HepG2 (cell line): Measurements from ENCODE around the gene VAC14. TPM values are rescaled to one million over a fixed set of nuclear protein-coding genes. Genes with fewer than 3 reads are reported as not detected.

Source experiments
- ARHGAP35 ChIP-seq: sonication (generic); formaldehyde crosslinking; IDR thresholded peaks from 2 replicates; pipeline ENCODE4 v1.9.0; 2022; ENCODE audit warnings: mild to moderate bottlenecking, inconsistent platforms, moderate library complexity, missing genetic modification reagents, borderline replicate concordance
- BCL6 ChIP-seq: IDR thresholded peaks from 2 replicates; pipeline ENCODE4 v1.6.1; 2016; ENCODE audit warnings: missing genetic modification reagents, missing compliant biosample characterization
- CCDC6 ChIP-seq: sonication (generic); formaldehyde crosslinking; IDR thresholded peaks from 2 replicates; pipeline ENCODE4 v1.8.1; 2022; ENCODE audit warnings: mild to moderate bottlenecking, missing genetic modification reagents, moderate library complexity
- CEBPG ChIP-seq: IDR thresholded peaks from 2 replicates; pipeline ENCODE4 v1.6.1; 2016
- EEA1 ChIP-seq: sonication (generic); formaldehyde crosslinking; IDR thresholded peaks from 2 replicates; pipeline ENCODE4 v1.5.1; 2020; ENCODE audit warnings: mild to moderate bottlenecking, missing genetic modification reagents, borderline replicate concordance
- FIP1L1 ChIP-seq: fragments of 200-400 bp; formaldehyde crosslinking; IDR thresholded peaks from 2 replicates; pipeline ENCODE4 v1.6.1; 2018; ENCODE audit warnings: low read depth, mild to moderate bottlenecking, low read length, moderate library complexity, borderline replicate concordance; ENCODE audit not compliant: insufficient read depth
- JUNB ChIP-seq: sonication (generic); formaldehyde crosslinking; IDR thresholded peaks from 2 replicates; pipeline ENCODE4 v1.8.0; 2022; ENCODE audit warnings: missing genetic modification reagents, mild to moderate bottlenecking, borderline replicate concordance
- KMT2A ChIP-seq: sonication (generic); formaldehyde crosslinking; IDR thresholded peaks from 2 replicates; pipeline ENCODE4 v1.4.0; 2020; ENCODE audit warnings: missing genetic modification reagents
- ONECUT2 ChIP-seq: sonication (generic); formaldehyde crosslinking; IDR thresholded peaks from 2 replicates; pipeline ENCODE4 v1.4.0; 2020; ENCODE audit warnings: missing genetic modification reagents
- RFX5 ChIP-seq: IDR thresholded peaks from 2 replicates; pipeline ENCODE4 v1.6.1; 2011; ENCODE audit warnings: low read depth, low read length, improper control_type of control experiment
- TARDBP ChIP-seq: sonication (generic); formaldehyde crosslinking; IDR thresholded peaks from 2 replicates; pipeline ENCODE4 v1.8.0; 2022; ENCODE audit warnings: mild to moderate bottlenecking, missing genetic modification reagents
- TRIM24 ChIP-seq: sonication (generic); formaldehyde crosslinking; IDR thresholded peaks from 2 replicates; pipeline ENCODE4 v1.8.0; 2022; ENCODE audit warnings: mild to moderate bottlenecking, missing genetic modification reagents
- ZKSCAN8 ChIP-seq: IDR thresholded peaks from 2 replicates; pipeline ENCODE4 v1.6.1; 2016; ENCODE audit warnings: borderline replicate concordance, missing genetic modification reagents, missing compliant biosample characterization
- ZNF12 ChIP-seq: sonication (generic); formaldehyde crosslinking; IDR thresholded peaks from 2 replicates; pipeline ENCODE4 v1.5.0; 2020; ENCODE audit warnings: missing genetic modification reagents
- ZNF530 ChIP-seq: sonication (generic); formaldehyde crosslinking; IDR thresholded peaks from 2 replicates; pipeline ENCODE4 v1.5.0; 2020; ENCODE audit warnings: low read depth, mild to moderate bottlenecking, missing genetic modification reagents
- ZNF746 ChIP-seq: sonication (generic); formaldehyde crosslinking; IDR thresholded peaks from 2 replicates; pipeline ENCODE4 v1.8.0; 2022; ENCODE audit warnings: mild to moderate bottlenecking, missing genetic modification reagents
- ZNF788 ChIP-seq: sonication (generic); formaldehyde crosslinking; IDR thresholded peaks from 2 replicates; pipeline ENCODE4 v1.5.0; 2020; ENCODE audit warnings: mild to moderate bottlenecking, missing genetic modification reagents, borderline replicate concordance
- ZSCAN20 ChIP-seq: sonication (generic); formaldehyde crosslinking; IDR thresholded peaks from 2 replicates; pipeline ENCODE4 v1.4.0; 2020; ENCODE audit warnings: missing genetic modification reagents, mild to moderate bottlenecking, borderline replicate concordance
- polyA plus RNA-seq, 8 experiments: library from polyadenylated mRNA; depleted of rRNA in 3 of 8; stranded (reverse) in 7 of 8; unstranded in 1 of 8; fragments of >200 nt; fragmentation: Illumina TruSeq in 4 of 8; extraction: Trizol in 4 of 8; gene quantifications; 2 replicates each; pipeline versions ENCODE4 v1.2.1 to v1.2.3, GENCODE V29; 2011 to 2016; ENCODE audit warnings: low read depth in 4 of 8, missing spikeins in 1 of 8, mixed read lengths in 1 of 8; ENCODE audit not compliant: insufficient read depth in 1 of 8
- total RNA-seq, 5 experiments: library from RNA; depleted of rRNA; stranded (reverse); fragments of >200 nt; fragmentation: Illumina TruSeq; extraction: Trizol; gene quantifications; 2 replicates each; pipeline ENCODE4 v1.2.3, GENCODE V29; 2016; ENCODE audit warnings: low read depth in 1 of 5
- TF ChIP-seq, protein P1 (sequence below): sonication (generic); formaldehyde crosslinking; conservative IDR thresholded peaks from 2 replicates; pipeline ENCODE4 v1.8.0; 2022; ENCODE audit warnings: mild to moderate bottlenecking, moderate library complexity, missing genetic modification reagents
- TF ChIP-seq, protein P2 (sequence below): sonication (generic); formaldehyde crosslinking; IDR thresholded peaks from 2 replicates; pipeline ENCODE4 v1.4.0; 2020; ENCODE audit warnings: missing genetic modification reagents
- TF ChIP-seq, protein P3 (sequence below): sonication (generic); formaldehyde crosslinking; IDR thresholded peaks from 2 replicates; pipeline ENCODE4 v1.4.0; 2020; ENCODE audit warnings: missing genetic modification reagents

The VAC14 gene
- total and polyA plus RNA-seq, 2 of the 13 experiments (the other 11 are each of a cell fraction or from before 2014, with no cell fraction given): 23.5 to 24.6 TPM

DNA sequence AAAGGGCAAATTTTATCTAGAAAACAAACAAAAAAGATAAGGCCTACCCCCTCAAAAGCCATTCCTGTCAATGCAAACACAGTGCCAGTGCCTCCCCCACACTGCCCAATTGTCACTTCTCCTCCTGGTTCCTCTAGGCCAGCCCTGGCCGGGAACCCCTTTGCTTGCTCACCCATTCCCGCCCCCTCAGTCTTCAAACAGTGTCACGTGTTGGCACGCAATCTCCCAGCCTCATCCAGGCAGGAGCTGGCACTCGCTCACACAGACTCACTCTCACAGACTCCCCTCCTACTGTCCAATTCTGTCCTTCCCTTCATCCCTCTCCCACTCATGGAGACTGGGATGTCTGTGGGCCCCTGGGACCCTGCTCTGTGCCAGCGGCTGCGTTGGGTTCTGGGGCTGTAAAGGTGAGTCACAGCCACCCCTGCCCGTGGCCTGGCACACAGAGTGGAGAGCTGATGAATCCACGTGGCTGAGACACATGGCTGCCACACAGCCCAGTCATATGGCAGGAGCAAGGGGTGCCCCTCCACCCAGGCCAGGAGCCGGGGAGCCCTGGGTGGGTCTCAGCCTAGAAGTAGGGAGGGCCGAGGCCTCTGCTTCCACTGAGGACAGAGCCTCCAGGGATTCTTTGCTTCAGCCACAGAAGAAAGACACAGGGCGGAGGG, 54.8 kb downstream of the VAC14 start (continued):
- TF ChIP-seq, protein P1, sequence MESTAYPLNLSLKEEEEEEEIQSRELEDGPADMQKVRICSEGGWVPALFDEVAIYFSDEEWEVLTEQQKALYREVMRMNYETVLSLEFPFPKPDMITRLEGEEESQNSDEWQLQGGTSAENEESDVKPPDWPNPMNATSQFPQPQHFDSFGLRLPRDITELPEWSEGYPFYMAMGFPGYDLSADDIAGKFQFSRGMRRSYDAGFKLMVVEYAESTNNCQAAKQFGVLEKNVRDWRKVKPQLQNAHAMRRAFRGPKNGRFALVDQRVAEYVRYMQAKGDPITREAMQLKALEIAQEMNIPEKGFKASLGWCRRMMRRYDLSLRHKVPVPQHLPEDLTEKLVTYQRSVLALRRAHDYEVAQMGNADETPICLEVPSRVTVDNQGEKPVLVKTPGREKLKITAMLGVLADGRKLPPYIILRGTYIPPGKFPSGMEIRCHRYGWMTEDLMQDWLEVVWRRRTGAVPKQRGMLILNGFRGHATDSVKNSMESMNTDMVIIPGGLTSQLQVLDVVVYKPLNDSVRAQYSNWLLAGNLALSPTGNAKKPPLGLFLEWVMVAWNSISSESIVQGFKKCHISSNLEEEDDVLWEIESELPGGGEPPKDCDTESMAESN (CRISPR knock-in tag): no peak; the same call in 1 of the 2 replicates
- TF ChIP-seq TARDBP (CRISPR knock-in tag) (no peak), ZNF12 (no peak; the same call in 1 of the 2 replicates), KMT2A (CRISPR knock-in tag) (no peak), ZNF530 (CRISPR knock-in tag) (no peak), BCL6 (CRISPR knock-in tag) (0 out of 2 replicates have a peak, but pooled peaks have one; percentile 24), EEA1 (CRISPR knock-in tag) (no peak; the same call in 1 of the 2 replicates), ZSCAN20 (CRISPR knock-in tag) (0 out of 2 replicates have a peak, but pooled peaks have one; percentile 44), JUNB (CRISPR knock-in tag) (no peak), ZNF746 (CRISPR knock-in tag) (no peak), ZNF788 (no peak), RFX5 (peak; percentile 84), TRIM24 (CRISPR knock-in tag) (no peak), ARHGAP35 (CRISPR knock-in tag) (no peak), FIP1L1 (no peak), ZKSCAN8 (CRISPR knock-in tag) (no peak; the same call in 1 of the 2 replicates), CCDC6 (no peak; the same call in 1 of the 2 replicates), ONECUT2 (CRISPR knock-in tag) (no peak; the same call in 1 of the 2 replicates), CEBPG (CRISPR knock-in tag) (peak; percentile 63)
- TF ChIP-seq, protein P2, sequence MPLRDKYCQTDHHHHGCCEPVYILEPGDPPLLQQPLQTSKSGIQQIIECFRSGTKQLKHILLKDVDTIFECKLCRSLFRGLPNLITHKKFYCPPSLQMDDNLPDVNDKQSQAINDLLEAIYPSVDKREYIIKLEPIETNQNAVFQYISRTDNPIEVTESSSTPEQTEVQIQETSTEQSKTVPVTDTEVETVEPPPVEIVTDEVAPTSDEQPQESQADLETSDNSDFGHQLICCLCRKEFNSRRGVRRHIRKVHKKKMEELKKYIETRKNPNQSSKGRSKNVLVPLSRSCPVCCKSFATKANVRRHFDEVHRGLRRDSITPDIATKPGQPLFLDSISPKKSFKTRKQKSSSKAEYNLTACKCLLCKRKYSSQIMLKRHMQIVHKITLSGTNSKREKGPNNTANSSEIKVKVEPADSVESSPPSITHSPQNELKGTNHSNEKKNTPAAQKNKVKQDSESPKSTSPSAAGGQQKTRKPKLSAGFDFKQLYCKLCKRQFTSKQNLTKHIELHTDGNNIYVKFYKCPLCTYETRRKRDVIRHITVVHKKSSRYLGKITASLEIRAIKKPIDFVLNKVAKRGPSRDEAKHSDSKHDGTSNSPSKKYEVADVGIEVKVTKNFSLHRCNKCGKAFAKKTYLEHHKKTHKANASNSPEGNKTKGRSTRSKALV (CRISPR knock-in tag): peak; percentile 8; the same call in 1 of the 2 replicates
- TF ChIP-seq, protein P3, sequence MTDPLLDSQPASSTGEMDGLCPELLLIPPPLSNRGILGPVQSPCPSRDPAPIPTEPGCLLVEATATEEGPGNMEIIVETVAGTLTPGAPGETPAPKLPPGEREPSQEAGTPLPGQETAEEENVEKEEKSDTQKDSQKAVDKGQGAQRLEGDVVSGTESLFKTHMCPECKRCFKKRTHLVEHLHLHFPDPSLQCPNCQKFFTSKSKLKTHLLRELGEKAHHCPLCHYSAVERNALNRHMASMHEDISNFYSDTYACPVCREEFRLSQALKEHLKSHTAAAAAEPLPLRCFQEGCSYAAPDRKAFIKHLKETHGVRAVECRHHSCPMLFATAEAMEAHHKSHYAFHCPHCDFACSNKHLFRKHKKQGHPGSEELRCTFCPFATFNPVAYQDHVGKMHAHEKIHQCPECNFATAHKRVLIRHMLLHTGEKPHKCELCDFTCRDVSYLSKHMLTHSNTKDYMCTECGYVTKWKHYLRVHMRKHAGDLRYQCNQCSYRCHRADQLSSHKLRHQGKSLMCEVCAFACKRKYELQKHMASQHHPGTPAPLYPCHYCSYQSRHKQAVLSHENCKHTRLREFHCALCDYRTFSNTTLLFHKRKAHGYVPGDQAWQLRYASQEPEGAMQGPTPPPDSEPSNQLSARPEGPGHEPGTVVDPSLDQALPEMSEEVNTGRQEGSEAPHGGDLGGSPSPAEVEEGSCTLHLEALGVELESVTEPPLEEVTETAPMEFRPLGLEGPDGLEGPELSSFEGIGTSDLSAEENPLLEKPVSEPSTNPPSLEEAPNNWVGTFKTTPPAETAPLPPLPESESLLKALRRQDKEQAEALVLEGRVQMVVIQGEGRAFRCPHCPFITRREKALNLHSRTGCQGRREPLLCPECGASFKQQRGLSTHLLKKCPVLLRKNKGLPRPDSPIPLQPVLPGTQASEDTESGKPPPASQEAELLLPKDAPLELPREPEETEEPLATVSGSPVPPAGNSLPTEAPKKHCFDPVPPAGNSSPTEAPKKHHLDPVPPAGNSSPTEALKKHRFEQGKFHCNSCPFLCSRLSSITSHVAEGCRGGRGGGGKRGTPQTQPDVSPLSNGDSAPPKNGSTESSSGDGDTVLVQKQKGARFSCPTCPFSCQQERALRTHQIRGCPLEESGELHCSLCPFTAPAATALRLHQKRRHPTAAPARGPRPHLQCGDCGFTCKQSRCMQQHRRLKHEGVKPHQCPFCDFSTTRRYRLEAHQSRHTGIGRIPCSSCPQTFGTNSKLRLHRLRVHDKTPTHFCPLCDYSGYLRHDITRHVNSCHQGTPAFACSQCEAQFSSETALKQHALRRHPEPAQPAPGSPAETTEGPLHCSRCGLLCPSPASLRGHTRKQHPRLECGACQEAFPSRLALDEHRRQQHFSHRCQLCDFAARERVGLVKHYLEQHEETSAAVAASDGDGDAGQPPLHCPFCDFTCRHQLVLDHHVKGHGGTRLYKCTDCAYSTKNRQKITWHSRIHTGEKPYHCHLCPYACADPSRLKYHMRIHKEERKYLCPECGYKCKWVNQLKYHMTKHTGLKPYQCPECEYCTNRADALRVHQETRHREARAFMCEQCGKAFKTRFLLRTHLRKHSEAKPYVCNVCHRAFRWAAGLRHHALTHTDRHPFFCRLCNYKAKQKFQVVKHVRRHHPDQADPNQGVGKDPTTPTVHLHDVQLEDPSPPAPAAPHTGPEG (CRISPR knock-in tag): peak; percentile 60
